ENCODE results near the gene PTRH2.

DNA sequence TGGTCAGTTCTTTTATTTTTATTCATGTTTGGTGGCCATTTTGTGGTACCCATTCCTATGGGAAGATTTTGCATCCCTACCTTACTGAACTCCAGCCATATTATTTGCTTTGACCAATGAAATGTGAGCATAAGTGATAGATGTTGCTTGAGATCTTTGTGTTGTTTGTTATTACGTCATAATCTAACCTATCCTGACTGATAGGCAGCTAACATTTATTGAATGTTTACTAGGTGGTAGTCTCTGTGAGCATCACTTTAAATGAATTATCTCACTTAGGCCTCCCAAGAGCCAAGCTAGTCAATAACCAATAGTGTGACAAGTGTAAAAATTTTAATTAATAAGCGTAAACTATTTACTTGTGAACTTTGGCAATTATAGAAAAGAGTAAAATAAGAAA lies 37.8 kb upstream of the PTRH2 start:
- TF ChIP-seq CTCF (IDR thresholded peaks at IDR 0.05) (no peak), POLR2A (IDR thresholded peaks at IDR 0.05) (no peak)
